LNCaP clone FGC (cell line): Measurements from ENCODE around the gene OBP2A.
"Not testable (repeated sequence)": the region's sequence is repeated elsewhere in the genome, so short reads cannot be mapped to it uniquely, and the experiment has no call there.

ENCODE experiments used
- DNase-seq: peaks from one replicate; pipeline ENCODE4 v3.0.0-alpha.2; 2011; ENCODE audit warnings: low read depth
- H3K4me3 ChIP-seq: 2 replicates; pipeline ENCODE4 v1.5.1; 2011; ENCODE audit warnings: mild to moderate bottlenecking, low read depth, low read length, control low read depth
- CTCF ChIP-seq: IDR thresholded peaks from 2 replicates; pipeline ENCODE4 v1.5.1; 2012; ENCODE audit warnings: mild to moderate bottlenecking; ENCODE audit not compliant: control insufficient read depth, insufficient read depth; ENCODE audit errors: extremely low read depth

The OBP2A gene

DNA sequence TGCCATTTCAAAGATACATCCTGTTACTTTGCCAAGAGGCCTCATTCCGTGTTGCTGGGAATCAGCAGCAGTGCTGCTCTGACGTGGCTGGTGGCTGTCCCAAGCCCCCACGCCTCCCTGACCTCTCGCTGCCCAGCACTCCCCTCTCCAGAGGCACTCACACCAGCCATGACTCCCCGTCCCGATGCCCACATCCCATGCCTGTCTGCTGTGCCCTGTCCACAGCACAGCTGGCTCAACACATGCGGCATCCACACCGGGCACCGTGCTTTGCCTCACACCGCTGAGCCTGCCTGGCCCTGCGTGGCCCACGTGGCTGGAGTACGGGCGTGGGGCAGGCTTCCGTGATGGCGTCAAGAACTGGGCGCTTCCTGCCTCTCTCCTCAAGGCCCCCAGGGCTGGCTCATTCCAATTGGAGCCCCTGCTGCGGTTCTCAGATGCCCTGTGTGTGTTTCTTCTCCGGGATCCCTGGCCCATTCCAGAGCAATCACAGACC is 32.5 kb upstream of the OBP2A start:
- no peak for DNase-seq
- TF ChIP-seq CTCF = no peak

DNA sequence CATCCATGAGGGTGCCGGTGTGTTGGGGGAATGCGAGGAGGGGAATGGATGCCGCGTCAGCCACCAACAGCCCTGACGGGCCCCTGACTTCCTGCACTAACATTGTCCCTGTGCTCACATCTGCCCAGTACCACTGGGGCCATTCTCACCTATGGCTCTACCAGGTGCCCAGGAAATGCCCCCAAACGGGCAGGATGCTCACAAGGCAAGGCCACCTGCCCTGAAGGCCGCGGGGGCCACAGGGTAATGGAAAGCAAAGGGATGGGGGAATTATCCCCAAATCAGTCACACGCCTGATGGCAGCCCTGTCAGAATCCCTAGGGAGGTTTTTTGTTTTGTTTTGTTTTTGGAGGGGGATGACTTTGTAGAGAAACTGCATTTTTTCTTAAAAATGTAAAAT is 32.0 kb upstream of the OBP2A start:
- DNase-seq, H3K4me3 ChIP-seq: not testable (repeated sequence)

More for the DNA sequence above, 32.5 kb upstream of the OBP2A start:
- no peak overlapping the region for H3K4me3 ChIP-seq

DNA sequence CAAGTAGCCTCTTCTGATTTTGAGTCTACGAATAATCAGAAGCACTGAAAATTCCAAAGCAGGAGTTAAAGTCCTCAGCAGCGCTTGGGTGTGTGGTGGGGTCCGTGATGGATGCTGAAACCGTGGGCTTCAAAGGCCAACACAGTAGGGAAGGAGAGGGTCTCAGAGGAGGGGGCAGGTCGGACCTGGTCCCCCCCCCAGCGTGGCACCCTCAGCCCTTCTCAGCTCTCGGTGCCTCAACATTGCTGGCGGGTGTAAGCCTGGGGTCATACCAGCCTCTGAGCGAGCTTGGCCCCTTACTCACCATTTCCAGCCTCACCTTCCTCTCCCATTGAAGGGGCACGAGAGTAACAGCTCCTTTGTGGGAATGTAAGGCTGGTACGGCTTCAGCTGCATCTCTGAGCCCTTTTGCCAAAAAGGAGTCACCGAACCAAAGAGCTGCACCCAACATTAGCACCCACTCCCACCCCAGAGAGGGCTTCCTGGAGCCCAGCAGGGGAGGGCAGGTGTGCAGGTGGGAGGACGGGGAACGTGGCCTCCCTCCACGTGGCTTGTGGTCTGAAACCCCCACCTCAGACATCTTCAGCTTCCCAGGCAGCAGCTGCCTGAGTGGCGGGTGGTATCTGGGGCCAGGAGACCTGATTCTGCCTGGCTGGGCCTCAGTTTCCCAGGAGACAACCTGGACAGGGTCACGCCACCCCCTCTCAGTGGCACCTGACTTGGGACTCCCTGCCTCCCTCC is 31.4 kb upstream of the OBP2A start:
- no peak overlapping the region for H3K4me3 ChIP-seq
- no peak for DNase-seq
- no peak for TF ChIP-seq CTCF

DNA sequence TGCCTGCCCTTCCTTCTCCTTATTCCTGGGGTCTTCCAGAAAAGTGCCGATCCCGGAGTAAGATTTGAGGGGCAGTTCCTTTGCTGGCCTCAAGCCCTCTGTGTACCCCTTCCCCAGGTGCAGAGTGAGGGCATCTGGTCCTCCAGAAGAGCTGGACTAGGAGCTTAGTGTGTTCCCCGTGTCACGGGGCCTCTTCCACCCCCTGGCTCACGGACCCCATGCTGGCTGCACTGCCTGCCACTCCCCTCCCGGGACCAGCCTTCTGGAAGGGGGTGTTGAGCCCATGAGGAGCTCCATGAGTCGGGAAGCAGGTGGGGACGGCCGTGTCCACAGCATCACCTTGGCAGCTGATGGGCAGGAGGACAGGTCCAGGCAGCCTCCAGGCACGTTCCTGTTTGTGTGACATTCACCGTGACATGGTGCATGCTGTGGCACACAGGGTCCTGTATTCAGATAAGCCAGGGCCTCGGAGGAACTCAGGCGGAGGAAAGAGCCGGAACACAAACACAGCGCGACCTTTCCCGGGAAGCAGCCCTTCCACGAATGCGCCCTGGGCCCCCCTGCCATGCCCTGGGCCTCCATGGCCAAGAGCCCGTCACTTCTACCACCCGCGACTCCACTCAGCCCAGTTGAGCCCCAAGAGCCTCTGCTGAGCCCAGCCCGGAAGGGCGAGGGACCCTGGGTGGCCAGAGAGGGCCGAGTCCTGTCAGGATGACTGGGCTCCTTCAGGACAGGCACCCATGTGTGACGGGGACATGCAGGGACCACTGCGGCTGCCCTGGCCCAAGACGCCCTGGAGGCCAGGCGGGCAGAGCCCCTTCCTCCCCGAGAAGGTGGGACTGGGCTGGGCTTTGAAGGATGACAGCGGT is 30.6 kb upstream of the OBP2A start:
- H3K4me3 ChIP-seq = no peak overlapping the region
- DNase-seq = no peak
- TF ChIP-seq CTCF = no peak

DNA sequence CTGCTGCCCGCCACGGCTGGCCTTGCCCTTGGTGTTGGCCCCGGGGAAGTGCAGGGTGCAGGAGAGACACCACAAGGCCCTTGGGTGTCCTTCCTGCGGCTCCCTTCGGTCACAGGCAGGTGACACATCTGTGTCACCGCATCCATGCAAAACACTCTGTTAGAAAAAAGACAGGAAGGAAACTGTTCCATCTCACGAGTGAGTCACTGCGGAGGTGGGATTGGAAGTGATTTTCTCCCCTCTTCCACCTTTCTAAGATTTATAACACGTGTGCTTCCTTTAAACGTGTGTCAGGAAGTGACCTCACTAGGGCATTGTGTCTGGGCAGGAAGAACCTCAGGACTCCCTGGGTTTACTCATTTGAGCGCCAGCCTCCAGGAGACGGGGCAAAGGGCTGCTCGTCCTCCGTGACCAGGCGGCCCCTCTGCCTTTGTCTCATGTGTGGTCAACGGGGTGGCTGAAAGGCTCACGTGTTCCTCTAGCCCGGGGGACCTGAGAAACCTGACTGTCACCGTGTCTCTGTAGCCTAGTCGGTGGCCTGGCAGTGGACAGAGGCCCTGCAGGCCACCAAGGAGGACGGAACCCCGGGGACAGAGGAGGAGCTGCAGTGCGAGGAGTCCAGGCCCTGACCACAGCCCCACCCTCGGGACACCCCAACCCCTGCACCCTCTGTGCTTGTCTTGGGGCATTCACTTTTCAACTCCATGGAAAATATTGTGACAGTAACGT is 29.6 kb upstream of the OBP2A start:
- no peak overlapping the region for H3K4me3 ChIP-seq
- TF ChIP-seq CTCF = no peak
- DNase-seq = no peak

GRCh38 chr9:135517407-135517822 is 28.5 kb upstream of the OBP2A start:
- no peak for TF ChIP-seq CTCF
- no peak for DNase-seq

More at GRCh38 chr9:135517407-135517822, 28.5 kb upstream of the OBP2A start:
- H3K4me3 ChIP-seq = no peak overlapping the region
